NCI-H1694 treated with DMSO at 0.1 percent for 48 hours (cell line): ENCODE results near the gene MRPS6.

ENCODE experiments used
- DNase-seq: peaks from one replicate; lab custom pipeline; 2025; lab: John Stamatoyannopoulos, UW

Gene MRPS6

GRCh38 chr21:34180826-34181359 lies 107.5 kb downstream of the MRPS6 start:
- DNase-seq: no peak

DNA sequence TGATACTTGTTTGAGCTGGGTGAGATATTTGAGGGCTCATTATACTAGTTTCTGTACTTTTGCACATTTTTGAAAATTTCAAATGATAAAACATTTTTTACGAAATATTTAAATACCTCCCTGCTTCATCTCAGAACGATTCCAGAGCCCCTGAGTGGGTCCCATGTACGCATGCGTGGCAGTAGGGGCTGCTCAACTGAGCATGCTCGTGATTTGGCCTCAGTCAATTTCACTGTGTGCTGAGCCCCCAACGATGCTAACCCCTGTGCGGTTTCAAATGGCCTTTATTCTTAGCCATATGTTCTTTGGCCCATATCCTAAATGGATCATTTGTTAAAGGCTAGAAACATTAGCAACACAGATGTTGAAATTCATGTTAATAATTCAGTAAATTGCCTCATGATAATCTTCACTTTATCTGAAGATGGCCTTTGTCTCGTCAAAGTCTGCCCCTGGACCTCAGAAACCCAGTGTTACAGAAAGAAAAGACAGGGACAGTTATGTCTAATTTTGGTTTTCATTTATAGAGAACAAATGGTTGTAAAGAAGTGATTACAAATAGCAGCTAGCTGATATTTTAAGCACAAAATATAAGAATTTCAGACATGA lies 108.2 kb downstream of the MRPS6 start:
- no peak for DNase-seq

- DNase-seq: no peak
Observed at GRCh38 chr21:34182436-34182835, 109.1 kb downstream of the MRPS6 start.

DNA sequence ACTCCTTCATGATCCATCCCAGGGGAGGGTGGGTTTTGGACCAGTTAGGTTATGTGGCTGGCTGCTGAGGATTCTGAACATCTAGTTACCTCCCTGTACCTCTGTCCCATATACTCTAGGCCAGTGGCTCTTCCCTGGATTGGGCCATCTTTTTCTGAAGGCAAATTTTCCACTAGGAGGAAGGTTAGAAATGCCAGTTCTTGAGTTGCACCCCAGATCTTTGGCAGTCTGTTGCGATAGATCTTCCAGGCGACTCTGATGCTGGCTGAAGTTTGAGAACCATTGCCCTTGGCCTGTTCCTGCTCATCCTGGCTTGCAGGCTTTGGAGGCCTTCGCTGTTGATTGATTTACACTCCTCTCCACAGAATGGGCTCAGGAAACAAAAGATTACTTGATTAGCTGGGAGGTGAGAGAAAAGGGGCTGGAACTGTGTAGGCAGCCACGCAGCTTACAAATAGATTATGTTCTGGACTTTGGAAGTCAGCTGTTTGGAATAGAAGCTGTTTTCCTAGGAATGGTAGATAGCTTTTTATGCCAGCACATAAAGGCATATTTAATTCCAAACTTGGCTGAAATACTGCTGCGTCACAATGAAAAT lies 110.1 kb downstream of the MRPS6 start:
- DNase-seq: no peak

DNA sequence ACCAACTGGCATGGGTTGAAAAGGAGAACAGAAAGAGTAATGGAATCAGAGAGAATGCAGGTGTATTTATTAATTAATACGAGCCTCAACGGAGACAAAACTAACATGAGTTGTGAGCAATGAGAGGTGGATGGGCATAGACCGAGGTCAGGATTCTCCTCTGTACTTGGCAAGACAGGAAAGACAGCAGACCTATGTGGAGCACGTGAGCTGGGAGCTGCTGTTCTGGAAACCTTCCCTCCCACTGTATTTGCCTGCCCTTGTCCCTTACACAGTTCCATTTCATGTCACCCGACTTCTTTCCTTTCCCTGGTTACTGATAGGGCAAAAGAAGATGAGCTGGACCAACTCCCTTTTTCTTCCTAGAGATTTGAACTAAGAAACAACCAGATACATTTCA lies 110.9 kb downstream of the MRPS6 start:
- no peak for DNase-seq

- DNase-seq: no peak
Observed at GRCh38 chr21:34185026-34185750, 111.8 kb downstream of the MRPS6 start.

GRCh38 chr21:34186109-34186719 lies 112.8 kb downstream of the MRPS6 start:
- no peak for DNase-seq

- no peak for DNase-seq
Observed at GRCh38 chr21:34187935-34188334, 114.6 kb downstream of the MRPS6 start.

- no peak for DNase-seq
Observed at GRCh38 chr21:34189506-34189905, 116.1 kb downstream of the MRPS6 start.

GRCh38 chr21:34190576-34191321 lies 117.4 kb downstream of the MRPS6 start:
- DNase-seq: no peak

GRCh38 chr21:34191876-34192275 lies 118.5 kb downstream of the MRPS6 start:
- no peak for DNase-seq
